ENCODE measurements around the gene MSMB.
A peak's percentile ranks its signal among the peaks of the same experiment; 100 is the strongest.
"Not testable (repeated sequence)": the region's sequence is repeated elsewhere in the genome, so short reads cannot be mapped to it uniquely, and the experiment has no call there.

The MSMB gene

DNA sequence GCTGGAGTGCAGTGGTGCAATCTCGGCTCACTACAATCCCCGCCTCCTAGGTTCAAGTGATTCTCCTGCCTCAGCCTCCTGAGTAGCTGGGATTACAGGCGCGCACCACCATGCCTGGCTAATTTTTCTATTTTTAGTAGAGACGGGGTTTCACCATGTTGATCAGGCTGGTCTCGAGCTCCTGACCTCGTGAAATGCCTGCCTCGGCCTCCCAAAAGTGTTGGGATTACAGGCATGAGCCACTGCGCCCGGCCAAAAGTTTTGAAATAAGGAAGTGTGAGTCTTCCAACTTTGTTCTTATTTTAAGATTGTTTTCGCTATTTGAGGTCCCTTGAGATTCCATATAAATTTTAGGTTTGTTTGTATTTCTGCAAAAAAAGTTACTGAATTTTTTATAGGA lies 41.3 kb upstream of the MSMB start:
- H4K8ac ChIP-seq (ENCODE audit: low read depth, low read length); H4K12ac ChIP-seq (ENCODE audit: low read depth, low read length); H3K4ac ChIP-seq (ENCODE audit: low read depth, low read length); H2BK120ac ChIP-seq (ENCODE audit: insufficient read depth, low read length, poor library complexity); H4K91ac ChIP-seq (ENCODE audit: low read depth, low read length); H3K14ac ChIP-seq (ENCODE audit: low read length); H3K4me1 ChIP-seq (ENCODE audit: control insufficient read depth in 1 of 2, insufficient read depth in 2 of 2, low read length in 2 of 2); H3K27ac ChIP-seq (ENCODE audit: low read depth, low read length); H3K36me3 ChIP-seq (ENCODE audit: control insufficient read depth in 1 of 2, insufficient read depth in 2 of 2, low read length in 2 of 2); H2AK5ac ChIP-seq (ENCODE audit: low read length); H3K27me3 ChIP-seq (ENCODE audit: insufficient read depth, low read length); H3K18ac ChIP-seq (ENCODE audit: low read length); H3K4me2 ChIP-seq (ENCODE audit: low read length); H2BK12ac ChIP-seq (ENCODE audit: low read length); H3K4me3 ChIP-seq (ENCODE audit: low read depth, low read length); DNase-seq; H3K9ac ChIP-seq (ENCODE audit: low read length); H2AFZ ChIP-seq (ENCODE audit: insufficient read depth, low read length, poor library complexity); H3K23ac ChIP-seq (ENCODE audit: low read length); H3K79me2 ChIP-seq (ENCODE audit: control insufficient read depth, insufficient read depth, low read length, poor library complexity); H3K79me1 ChIP-seq (ENCODE audit: low read length); H2BK5ac ChIP-seq (ENCODE audit: low read depth, low read length, poor library complexity); H3K9me3 ChIP-seq (ENCODE audit: insufficient read depth, low read depth, low read length): not testable (repeated sequence)
- WGBS (ENCODE audit: extremely low coverage, insufficient coverage, insufficient read length): no CpG with 5 or more reads among the region's 11 CpGs

GRCh38 chr10:46084321-46085165 lies 38.5 kb upstream of the MSMB start:
- no peaks in the 10 kb centered on the region for H3K36me3 ChIP-seq (ENCODE audit: control insufficient read depth in 1 of 2, insufficient read depth in 2 of 2, low read length in 2 of 2)
- H3K4me2 ChIP-seq (ENCODE audit: low read length): no peak overlapping the region
- H4K8ac ChIP-seq (ENCODE audit: low read depth, low read length): no peak overlapping the region
- no peak overlapping the region for H3K23ac ChIP-seq (ENCODE audit: low read length)
- no peaks in the 10 kb centered on the region for H3K9me3 ChIP-seq (ENCODE audit: insufficient read depth, low read depth, low read length)
- H4K91ac ChIP-seq (ENCODE audit: low read depth, low read length): no peak overlapping the region
- peak overlapping the region; percentile 61 for H2AK5ac ChIP-seq (ENCODE audit: low read length)
- WGBS (ENCODE audit: extremely low coverage, insufficient coverage, insufficient read length): no CpG with 5 or more reads among the region's 12 CpGs
- H3K4me1 ChIP-seq (ENCODE audit: control insufficient read depth in 1 of 2, insufficient read depth in 2 of 2, low read length in 2 of 2): peaks cover 4 to 6% of the 10 kb centered on the region in 2 experiments
- no peak for DNase-seq
- H2AFZ ChIP-seq (ENCODE audit: insufficient read depth, low read length, poor library complexity): no peak overlapping the region
- no peak overlapping the region for H3K9ac ChIP-seq (ENCODE audit: low read length)
- H3K27me3 ChIP-seq (ENCODE audit: insufficient read depth, low read length): no peaks in the 10 kb centered on the region
- no peak overlapping the region for H3K18ac ChIP-seq (ENCODE audit: low read length)
- H4K12ac ChIP-seq (ENCODE audit: low read depth, low read length): no peak overlapping the region
- no peak overlapping the region for H3K14ac ChIP-seq (ENCODE audit: low read length)
- no peak overlapping the region for H3K4me3 ChIP-seq (ENCODE audit: low read depth, low read length)
- H3K4ac ChIP-seq (ENCODE audit: low read depth, low read length): peak overlapping the region; percentile 49
- no peak overlapping the region for H2BK120ac ChIP-seq (ENCODE audit: insufficient read depth, low read length, poor library complexity)
- H3K79me2 ChIP-seq (ENCODE audit: control insufficient read depth, insufficient read depth, low read length, poor library complexity): no peaks in the 10 kb centered on the region
- H3K27ac ChIP-seq (ENCODE audit: low read depth, low read length): no peak overlapping the region
- no peaks in the 10 kb centered on the region for H3K79me1 ChIP-seq (ENCODE audit: low read length)
- no peak overlapping the region for H2BK12ac ChIP-seq (ENCODE audit: low read length)
- H2BK5ac ChIP-seq (ENCODE audit: low read depth, low read length, poor library complexity): no peak overlapping the region

DNA sequence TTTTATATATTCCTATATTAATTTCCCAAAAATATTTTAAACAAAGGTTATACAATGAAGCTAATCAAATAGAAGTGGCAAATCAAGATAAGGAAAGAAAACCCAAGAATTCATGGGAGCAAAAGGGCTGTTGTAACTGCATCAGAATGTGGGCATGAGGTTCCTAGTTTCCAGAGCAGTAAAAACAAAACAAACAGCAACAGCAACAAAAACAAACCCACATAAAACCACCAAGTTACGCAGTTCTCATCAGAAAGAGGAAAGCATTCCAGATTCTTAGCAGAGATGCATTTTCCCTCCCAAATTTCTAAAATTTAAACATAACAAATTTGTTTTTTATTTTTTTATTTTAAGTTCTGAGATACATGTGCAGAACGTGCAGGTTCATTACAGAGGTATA lies 34.8 kb upstream of the MSMB start:
- H3K9me3 ChIP-seq (ENCODE audit: insufficient read depth, low read depth, low read length): no peaks in the 10 kb centered on the region
- no peak overlapping the region for H3K4ac ChIP-seq (ENCODE audit: low read depth, low read length)
- no peak overlapping the region for H2AFZ ChIP-seq (ENCODE audit: insufficient read depth, low read length, poor library complexity)
- H3K4me2 ChIP-seq (ENCODE audit: low read length): no peak overlapping the region
- peaks cover 4 to 6% of the 10 kb centered on the region in 2 experiments for H3K4me1 ChIP-seq (ENCODE audit: control insufficient read depth in 1 of 2, insufficient read depth in 2 of 2, low read length in 2 of 2)
- H3K4me3 ChIP-seq (ENCODE audit: low read depth, low read length): no peak overlapping the region
- no peaks in the 10 kb centered on the region for H3K36me3 ChIP-seq (ENCODE audit: control insufficient read depth in 1 of 2, insufficient read depth in 2 of 2, low read length in 2 of 2)
- no peak overlapping the region for H3K23ac ChIP-seq (ENCODE audit: low read length)
- WGBS (ENCODE audit: extremely low coverage, insufficient coverage, insufficient read length): no CpG with 5 or more reads among the region's 2 CpGs
- no peak overlapping the region for H3K18ac ChIP-seq (ENCODE audit: low read length)
- no peak overlapping the region for H3K9ac ChIP-seq (ENCODE audit: low read length)
- H2AK5ac ChIP-seq (ENCODE audit: low read length): no peak overlapping the region
- H2BK5ac ChIP-seq (ENCODE audit: low read depth, low read length, poor library complexity): no peak overlapping the region
- no peaks in the 10 kb centered on the region for H3K79me1 ChIP-seq (ENCODE audit: low read length)
- H3K14ac ChIP-seq (ENCODE audit: low read length): no peak overlapping the region
- no peak overlapping the region for H4K91ac ChIP-seq (ENCODE audit: low read depth, low read length)
- H2BK12ac ChIP-seq (ENCODE audit: low read length): no peak overlapping the region
- H3K27ac ChIP-seq (ENCODE audit: low read depth, low read length): no peak overlapping the region
- H3K79me2 ChIP-seq (ENCODE audit: control insufficient read depth, insufficient read depth, low read length, poor library complexity): no peaks in the 10 kb centered on the region
- no peak overlapping the region for H4K8ac ChIP-seq (ENCODE audit: low read depth, low read length)
- DNase-seq: peak in 1 of 2 donors; percentile 62
- no peak overlapping the region for H4K12ac ChIP-seq (ENCODE audit: low read depth, low read length)
- no peak overlapping the region for H2BK120ac ChIP-seq (ENCODE audit: insufficient read depth, low read length, poor library complexity)
- H3K27me3 ChIP-seq (ENCODE audit: insufficient read depth, low read length): no peaks in the 10 kb centered on the region

DNA sequence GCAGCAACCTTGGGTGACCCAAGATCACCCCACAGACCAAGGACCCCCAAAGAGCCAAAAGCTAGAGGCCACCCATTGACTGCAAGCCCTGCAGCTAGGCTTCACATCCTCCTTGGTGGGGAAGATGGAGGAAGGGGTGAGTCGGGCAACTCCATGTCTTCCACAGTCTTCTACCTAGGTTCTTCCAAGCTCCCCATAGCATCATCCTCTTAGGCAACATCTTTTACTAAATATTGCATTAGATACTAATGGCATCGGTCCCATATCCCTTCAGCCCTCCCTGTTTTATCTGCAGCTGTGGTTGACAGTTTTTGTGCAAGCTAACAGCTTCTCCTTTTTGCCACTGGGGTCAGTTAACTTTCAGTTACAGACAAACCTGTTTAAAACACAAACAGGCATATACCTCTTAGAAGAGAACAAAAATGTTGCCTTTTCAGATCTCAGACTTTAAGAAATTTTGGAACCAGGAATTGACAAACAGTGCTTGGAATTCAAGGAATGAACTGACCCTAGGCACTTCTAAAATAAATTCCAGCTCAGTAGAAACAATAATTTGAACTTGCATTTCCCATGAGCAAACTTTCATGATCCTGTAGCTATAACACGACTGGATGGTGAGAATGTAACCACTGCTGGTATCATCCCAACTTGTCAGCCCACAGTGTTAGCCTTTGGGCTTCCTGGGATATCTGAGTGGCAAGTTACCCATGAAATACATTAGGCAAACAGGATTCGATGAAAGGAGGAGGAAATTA lies 33.9 kb upstream of the MSMB start:
- no peak overlapping the region for H3K4ac ChIP-seq (ENCODE audit: low read depth, low read length)
- WGBS (ENCODE audit: extremely low coverage, insufficient coverage, insufficient read length): no CpG with 5 or more reads among the region's 4 CpGs
- H3K9ac ChIP-seq (ENCODE audit: low read length): no peak overlapping the region
- H3K36me3 ChIP-seq (ENCODE audit: control insufficient read depth in 1 of 2, insufficient read depth in 2 of 2, low read length in 2 of 2): no peaks in the 10 kb centered on the region
- no peaks in the 10 kb centered on the region for H3K79me2 ChIP-seq (ENCODE audit: control insufficient read depth, insufficient read depth, low read length, poor library complexity)
- no peaks in the 10 kb centered on the region for H3K79me1 ChIP-seq (ENCODE audit: low read length)
- peak; percentile 34 to 91 for DNase-seq
- H2AFZ ChIP-seq (ENCODE audit: insufficient read depth, low read length, poor library complexity): no peak overlapping the region
- H2BK120ac ChIP-seq (ENCODE audit: insufficient read depth, low read length, poor library complexity): no peak overlapping the region
- H3K4me3 ChIP-seq (ENCODE audit: low read depth, low read length): no peak overlapping the region
- no peak overlapping the region for H3K23ac ChIP-seq (ENCODE audit: low read length)
- no peak overlapping the region for H4K12ac ChIP-seq (ENCODE audit: low read depth, low read length)
- H3K4me2 ChIP-seq (ENCODE audit: low read length): no peak overlapping the region
- H3K9me3 ChIP-seq (ENCODE audit: insufficient read depth, low read depth, low read length): no peaks in the 10 kb centered on the region
- H2BK5ac ChIP-seq (ENCODE audit: low read depth, low read length, poor library complexity): no peak overlapping the region
- no peak overlapping the region for H3K18ac ChIP-seq (ENCODE audit: low read length)
- H3K27me3 ChIP-seq (ENCODE audit: insufficient read depth, low read length): no peaks in the 10 kb centered on the region
- H3K4me1 ChIP-seq (ENCODE audit: control insufficient read depth in 1 of 2, insufficient read depth in 2 of 2, low read length in 2 of 2): peaks cover 4 to 6% of the 10 kb centered on the region in 2 experiments
- no peak overlapping the region for H3K14ac ChIP-seq (ENCODE audit: low read length)
- H3K27ac ChIP-seq (ENCODE audit: low read depth, low read length): no peak overlapping the region
- no peak overlapping the region for H2BK12ac ChIP-seq (ENCODE audit: low read length)
- H4K91ac ChIP-seq (ENCODE audit: low read depth, low read length): no peak overlapping the region
- no peak overlapping the region for H4K8ac ChIP-seq (ENCODE audit: low read depth, low read length)
- no peak overlapping the region for H2AK5ac ChIP-seq (ENCODE audit: low read length)

Measured in trophoblast cell (in vitro differentiated cells and primary cell).